GM19467 (cell line): ENCODE results near the gene KLHL29.

Source experiments
- ATAC-seq: cut with Tn5 transposase; IDR thresholded peaks from one replicate; pipeline ENCODE4 v1.9.1; 2021; ENCODE audit warnings: mild to moderate bottlenecking, moderate library complexity; ENCODE audit not compliant: unreplicated experiment

The KLHL29 gene

DNA sequence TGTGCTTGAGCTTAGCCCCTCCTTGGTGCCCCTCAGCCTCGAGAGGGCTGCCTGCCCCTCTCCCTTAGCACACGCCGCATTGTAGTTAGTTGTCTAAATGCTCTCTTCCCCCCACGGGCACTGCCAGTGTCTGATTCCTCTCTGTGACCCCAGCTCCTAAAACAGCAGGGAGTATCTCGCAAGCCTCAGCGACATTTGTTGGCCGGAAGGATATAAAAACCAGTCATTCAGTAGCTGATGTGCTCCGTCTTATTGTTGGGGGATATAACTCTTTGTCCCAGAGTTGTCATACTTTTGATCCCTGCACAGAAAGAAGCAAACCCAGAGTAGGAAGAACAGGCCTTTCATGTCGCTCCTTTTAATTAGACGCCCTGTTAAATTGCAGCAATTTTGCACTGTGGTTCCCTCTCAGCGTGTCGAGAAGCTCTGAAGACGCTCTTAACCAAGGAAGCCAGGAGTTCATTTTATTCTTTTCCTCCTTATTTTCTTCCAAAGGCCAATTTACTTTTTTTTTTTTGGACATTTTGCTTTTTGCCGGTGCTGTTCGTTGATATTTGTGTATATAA, 201.8 kb downstream of the KLHL29 start:
- ATAC-seq: no peak

DNA sequence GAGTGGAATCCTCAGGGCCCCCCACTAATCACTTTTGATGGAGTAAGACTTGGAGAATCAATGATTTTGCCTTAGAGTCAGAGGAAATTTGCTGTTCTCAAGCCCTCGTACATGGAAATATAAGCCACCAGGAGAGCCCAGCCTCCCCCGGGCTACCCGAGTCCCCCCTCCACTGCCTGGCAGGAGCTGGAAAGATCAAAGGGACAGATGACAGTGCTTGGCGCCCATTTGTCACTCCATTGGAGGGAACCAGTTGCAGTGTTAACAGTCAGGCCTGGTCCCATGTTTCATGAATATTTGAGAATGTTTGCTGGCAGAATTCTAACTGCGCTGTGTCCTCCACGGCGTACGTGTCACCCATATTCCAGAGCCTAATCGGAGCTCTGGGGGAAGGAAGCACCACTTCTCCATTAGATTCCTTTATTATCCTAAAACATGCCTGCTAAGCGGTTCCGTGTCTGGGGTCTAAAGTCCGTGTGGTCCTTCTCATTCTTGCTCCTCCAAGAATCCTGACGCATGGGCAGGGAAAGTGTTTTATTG, 202.4 kb downstream of the KLHL29 start:
- no peak for ATAC-seq

DNA sequence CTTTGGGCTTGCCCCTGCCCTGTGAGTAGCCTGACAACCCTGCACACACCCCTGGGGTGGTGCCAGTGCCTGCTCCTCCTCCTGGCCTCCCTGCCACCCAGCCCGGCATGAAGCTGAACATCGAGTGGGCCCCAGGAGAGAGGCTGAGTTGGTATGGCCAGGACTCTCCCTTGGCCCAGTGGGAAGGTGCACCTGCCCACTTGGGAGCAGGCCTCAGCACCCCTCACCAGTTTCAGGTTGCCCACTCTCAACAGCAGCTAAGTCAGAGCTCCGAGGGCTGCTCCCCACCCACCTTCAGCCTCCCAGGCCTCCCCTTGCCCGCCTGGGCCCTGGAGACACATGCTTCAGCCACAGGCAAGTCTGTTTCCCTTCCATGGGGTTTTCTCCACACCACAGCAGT, 203.1 kb downstream of the KLHL29 start:
- no peak for ATAC-seq

DNA sequence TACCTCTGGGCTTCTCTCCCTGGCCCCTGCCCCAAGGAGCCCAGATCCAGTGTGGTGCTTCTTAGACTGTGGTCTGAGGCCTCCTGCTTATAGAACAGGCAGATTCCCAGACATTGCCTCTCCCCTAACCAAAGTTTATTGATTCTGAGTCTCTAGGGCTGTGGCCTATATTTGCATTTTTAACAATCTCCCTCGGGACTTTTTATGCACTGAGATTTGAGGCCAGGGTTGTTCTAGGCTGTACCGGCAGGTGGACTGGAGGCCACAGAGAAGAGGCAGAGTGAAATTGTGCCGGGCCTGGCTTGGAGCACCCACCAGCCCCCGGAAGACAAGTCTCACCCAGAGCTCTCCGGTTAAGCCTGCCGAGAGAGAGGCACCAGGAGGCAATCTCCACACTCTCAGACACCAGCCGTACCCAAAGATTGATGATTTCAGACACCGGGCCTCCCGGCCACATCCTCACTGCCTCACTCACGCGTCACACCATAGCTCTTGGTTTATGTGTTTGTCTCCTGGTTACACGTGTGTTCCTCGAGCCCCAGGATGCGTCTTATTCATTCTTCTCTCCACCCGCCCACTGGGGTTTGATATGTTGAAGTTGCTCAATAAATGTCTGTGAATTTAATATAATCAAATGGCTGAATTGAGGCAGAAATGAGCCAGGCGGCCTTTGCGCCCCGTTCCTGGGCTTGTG, 203.7 kb downstream of the KLHL29 start:
- ATAC-seq: no peak

DNA sequence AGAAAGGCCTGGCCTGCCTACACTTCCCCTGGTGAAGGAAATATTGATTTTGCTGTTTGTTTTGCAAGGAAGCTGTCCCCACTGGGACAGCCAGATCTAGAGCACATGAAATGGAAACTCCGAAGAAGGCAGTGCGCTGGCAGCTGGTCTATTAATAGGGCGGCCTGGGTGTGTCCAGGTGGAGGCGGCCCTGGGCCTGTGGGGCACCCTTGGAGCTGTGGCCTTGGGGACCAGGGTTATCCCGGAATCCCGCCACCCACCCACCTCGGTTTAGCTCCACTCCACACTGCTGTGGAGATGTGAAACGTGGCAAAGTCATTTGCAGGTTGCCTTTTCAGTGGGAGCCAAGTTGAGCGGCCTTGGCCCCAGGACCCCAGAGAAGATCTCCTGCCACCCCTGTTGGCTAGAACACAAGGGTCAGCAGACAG, 204.3 kb downstream of the KLHL29 start:
- no peak for ATAC-seq

DNA sequence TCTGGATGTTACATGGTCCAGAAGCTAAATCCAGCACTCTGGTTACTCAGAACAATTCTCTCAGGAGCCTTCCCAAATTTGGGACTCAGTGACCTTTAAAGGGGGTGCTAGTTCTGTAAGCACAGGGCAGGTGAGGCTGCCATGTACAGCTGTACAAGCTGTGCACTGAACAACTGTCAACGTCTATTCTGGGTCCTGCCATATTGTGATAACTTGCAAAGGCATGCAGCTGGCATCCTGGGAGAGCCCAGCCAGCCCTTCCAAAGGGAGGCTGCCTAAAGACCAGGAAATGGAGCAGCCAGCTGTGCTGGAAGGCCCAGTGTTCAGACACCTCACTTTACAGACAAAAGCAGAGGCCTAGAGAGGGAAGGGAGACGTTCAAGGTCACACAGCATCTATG, 204.8 kb downstream of the KLHL29 start:
- no peak for ATAC-seq

DNA sequence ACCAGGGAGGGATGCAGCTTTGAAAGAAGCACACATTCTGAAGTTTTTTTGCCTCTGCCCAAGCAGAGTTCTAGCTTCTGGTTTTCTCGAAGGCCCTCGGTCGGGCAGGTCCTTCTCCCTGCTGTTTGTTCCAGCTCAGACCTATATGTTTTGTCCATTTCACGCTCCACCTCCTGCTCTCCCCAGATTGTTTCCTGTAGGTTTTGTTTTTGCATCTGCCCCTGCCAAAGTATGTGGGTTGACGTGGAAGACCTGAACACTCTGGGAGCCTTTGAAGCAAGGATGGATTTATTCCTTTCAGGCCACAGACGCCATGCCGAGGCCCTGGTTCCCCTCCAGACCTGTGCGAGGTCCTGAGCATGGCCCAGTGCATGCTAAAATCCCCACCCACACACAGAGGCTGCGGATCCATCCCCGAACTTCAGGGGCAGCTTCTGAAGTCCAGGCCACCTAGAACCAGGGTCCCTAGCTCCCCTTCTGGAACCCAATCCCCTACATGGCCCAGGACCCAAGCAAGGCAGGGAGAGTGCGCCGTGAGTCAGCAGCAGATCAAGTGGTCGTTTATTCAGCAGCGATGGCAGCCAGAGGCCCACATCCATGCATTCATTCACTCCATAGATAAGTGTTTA, 205.4 kb downstream of the KLHL29 start:
- no peak for ATAC-seq

DNA sequence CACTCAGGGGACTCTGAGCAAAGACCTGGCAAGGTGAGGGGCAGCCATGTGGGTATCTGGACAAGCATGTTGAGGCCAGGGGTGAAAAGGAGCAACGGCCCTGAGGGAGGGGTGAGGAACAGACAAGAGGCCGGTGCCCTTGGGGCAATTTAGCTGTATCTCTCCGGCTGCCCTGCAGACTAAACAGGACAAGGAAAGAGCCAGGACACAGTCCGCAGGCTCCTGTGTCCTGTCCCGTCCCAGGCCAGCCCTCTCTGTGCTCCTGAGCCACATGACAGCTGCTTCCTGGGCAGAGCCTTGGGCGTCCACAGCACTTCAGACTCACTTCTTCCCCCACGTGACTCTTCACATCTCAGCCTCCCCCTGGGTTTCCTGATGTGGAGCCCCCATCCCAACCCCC, 206.1 kb downstream of the KLHL29 start:
- ATAC-seq: no peak

DNA sequence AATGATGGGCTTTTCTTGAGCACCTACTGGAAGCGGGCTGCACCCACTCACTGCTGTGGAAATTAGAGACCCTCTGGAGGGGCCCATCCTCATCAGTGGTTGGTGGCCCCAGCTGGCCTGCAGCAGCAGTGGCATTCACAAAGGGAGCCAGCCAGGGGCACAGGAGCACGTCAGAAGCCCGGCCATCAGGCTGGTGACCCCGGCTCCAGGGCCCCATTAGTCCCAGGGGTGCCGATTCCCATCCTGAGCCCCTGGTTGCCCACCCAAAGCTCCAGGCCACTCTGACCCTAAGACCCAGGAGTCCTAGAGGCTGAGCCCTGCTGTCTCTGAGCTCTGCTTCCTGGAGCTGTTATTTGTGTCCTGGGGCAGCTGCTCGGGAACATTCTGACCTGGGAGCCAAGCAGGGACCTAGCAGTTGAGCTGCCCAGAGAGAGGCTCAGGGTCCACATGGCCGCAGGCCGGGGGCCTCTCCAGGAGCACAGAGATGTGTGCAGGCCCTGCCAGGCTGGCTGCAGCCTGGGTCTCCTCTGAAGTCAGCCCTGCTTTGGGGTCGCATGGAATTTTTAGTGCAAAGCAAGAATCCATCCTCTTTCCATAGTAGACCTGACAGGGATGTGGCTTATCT, 207.2 kb downstream of the KLHL29 start:
- no peak for ATAC-seq

DNA sequence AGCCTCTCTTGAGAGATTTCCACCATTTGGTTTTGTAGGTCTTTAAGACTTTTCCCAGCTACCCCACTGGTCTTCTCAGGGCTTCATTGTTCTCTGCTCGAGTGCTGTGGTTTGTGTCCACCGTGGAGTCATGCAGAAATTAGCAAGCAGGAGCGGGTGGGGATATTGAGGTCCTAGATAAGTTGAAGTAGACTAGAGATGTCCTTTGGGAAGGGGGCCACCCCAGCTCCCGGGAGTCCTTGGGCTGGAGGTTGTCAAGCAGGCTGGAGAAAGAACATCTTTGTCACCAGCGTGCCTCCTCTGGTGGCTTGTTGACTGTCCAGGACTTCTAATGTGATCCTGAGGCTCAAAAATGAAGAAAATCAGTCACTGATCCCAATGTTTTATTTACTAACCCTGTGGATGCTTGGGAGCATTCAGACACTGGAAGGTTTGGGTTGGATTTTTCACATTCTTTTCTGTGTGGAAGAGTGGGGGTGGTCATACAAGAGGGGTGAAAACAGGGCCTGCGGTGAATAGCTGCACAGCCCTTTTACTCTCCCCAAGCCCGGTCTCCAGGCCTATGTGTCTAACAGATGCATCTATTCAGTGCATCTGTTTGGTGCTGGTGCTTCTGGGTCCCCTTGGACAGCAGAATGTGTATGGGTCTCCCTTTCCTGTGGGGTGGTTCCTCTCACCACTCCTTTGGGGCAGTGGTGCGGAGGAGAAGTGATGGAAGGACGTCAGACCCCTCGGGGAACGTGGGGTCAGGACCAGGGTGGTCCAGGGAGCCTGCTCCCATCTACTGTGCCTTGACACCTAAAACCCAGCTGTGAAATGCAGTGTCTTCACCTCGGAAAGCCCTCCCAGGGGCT, 208.1 kb downstream of the KLHL29 start:
- ATAC-seq: no peak

DNA sequence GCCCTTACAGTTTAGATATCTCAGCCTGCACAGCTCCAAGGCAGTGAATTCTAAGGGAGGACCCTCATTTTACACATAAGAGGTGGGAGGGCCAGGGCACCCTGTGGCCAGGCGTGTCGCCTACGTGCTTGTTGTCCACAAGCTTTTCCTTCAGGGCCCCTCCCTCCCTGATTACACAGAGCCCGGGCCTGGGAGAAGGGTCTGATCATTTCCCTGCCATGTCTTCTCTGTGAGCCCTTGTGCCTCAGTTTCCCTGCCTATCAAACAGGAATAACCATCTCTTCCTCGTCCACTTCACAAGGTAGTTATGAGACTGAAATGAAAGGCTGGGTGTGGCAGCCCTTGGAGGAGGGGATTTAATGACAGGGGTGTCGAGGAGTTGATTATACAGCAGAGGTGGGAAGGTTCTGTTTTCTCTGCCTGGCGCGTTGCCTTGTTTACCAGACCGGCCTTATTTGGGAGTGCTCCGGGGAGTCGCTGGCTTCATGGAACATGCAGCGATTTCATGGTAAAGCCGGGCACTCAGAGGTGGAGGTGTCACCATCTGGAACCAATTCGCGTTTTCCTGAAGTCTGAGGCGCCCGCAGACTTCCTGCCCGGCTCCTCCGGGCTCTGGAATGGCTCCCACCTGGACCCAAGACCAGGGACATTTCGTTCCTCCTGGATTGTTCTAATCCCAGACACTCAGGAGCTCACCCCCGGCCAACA, 208.9 kb downstream of the KLHL29 start:
- no peak for ATAC-seq

DNA sequence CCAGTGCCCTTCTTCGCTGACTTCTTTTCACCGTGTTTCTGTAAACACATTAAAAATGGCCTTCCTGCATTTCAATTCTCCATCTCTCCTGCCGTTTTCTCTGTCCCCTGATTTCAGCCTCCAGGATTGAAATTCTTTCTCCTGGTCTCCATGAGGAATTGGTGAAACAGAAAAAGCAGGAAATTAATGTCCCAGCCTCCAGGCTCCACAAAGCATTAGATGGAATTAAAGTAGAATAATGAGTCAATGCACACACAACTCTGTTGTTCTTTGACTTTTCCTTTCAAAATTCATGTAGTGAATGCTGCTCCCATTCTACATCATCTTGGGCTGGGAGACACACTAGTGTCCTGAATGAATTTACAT, 209.5 kb downstream of the KLHL29 start:
- ATAC-seq: no peak

DNA sequence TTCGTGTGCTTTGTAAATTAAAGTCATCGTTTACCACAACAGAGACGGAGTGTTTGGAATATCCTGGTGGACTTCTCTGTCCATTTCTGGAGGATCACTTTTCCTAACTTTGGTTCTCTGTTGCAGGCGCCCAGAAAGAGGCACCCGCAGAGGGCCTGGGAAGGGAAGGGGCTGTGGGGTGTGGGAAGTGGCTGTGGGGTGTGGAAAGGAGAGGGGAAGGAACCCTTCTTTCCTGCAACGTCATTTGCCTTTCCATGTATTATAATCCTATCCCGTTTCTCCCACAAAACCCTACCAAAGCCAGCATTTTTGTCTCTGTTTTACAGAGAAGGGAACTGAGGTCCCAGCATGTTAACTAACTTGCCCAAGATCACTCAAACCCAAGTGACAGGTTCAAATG, 210.0 kb downstream of the KLHL29 start:
- no peak for ATAC-seq

DNA sequence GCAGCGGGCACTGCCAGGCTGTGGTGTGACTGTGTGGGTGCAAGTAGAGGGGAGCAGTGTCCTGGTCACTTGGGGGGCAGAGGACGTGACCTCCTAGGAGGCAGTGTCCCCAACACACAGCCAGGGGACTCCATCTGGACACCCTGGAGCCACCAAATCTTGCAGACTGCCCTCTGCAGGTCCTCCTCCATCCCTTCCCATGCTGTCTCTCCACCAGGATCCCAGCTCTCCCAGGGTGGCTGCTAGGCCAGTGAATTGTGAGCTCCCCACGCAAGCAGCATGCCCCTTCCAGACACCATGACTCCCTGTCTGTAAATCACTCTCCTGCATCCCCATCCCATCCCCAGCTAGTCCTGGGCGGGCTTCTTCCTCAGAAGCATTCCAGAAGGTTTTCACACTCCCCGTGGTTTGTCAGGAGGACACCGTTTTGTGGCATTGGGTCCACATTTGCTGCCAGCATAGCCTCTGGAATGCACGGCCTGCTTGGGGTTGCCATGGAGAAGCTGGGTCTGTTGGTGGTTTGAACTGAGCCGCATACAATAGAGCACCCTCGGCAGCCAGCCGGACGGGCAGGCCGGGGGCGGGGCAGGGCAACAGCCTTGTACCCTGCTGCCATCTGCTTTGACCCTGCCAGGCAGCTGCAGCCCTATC, 210.7 kb downstream of the KLHL29 start:
- ATAC-seq: no peak

DNA sequence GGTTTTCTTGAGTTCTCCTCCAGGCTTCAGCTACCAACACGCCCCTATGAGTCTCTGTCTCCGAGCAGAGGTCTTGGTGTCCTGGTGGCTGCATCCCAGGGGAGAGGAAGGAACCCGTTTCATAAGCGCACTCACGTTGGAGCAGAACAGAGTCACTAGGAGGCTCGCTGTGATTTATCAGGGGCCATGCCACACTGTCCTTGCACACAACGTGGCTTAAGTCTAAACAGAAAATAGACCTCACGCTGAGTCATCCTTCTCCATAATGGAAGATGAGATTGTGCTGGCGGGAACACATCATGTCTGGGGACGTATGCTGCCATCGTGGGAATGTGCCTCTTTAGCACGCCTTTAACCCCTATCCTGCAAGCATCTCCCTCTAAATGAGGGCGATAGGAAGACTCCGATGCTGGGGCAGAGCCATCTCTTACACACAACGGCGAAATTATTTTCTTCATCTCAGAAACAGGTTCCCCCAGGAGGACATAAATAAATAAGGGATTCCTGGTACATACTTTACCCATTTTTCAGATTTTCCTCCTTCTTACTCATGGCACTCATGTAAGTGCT, 211.4 kb downstream of the KLHL29 start:
- ATAC-seq: no peak

DNA sequence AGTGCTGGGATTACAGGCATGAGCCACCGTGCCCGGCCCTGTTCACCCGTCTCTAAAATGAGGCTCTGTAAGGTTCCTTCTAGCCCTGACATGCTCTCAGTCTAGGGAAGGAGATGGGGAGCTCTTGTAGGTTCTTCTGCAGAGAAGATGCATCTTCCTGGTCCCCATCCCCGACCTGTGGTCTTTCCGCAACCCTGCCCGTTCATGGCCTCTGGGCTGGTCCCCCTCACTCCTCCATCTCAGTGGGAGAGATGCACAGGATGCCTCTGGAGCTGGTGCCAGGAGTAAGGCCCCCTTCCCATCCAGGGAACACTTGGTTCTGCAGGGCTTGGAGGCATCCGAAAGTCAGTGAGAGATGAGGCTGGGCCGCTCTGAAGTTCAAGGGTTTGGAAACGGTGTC, 212.7 kb downstream of the KLHL29 start:
- ATAC-seq: no peak

DNA sequence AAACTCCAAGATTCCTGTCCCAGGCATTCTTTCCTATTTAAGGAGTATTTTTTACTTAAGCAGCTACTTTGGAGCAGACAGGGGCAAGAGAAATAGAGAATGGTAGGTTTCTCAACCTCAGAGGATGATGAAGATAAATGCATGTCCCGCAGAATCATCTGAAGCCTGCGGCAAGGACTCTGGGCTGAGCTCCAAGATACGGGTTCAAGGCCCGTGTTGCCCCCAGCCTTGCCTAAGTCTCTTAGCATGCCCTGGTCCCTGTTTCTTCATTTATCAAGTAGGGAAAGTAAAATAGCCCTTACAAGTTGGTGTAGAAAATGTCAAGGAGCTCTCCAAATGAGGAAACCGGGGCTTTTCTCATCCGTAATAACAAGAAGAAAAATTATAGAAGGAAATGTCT, 214.0 kb downstream of the KLHL29 start:
- ATAC-seq: no peak

DNA sequence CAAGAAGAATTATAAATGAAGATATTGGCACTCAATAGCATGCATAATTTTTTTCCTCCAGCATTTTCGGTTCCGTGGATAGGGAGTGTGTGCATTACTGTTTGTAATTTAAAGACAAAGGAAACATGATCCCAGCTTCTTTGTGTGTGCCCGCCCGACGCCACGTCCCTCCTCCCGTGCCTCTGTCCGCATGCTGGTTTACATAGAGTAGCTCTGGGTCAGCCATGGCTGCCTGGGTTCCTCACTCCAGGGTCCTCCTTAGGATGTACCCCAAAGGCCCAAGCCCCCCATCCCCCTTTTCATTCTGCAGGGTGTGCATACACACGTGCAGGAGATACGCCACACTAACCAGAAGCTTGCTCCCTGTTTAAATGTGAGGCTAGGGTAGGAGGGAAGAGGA, 214.7 kb downstream of the KLHL29 start:
- no peak for ATAC-seq

DNA sequence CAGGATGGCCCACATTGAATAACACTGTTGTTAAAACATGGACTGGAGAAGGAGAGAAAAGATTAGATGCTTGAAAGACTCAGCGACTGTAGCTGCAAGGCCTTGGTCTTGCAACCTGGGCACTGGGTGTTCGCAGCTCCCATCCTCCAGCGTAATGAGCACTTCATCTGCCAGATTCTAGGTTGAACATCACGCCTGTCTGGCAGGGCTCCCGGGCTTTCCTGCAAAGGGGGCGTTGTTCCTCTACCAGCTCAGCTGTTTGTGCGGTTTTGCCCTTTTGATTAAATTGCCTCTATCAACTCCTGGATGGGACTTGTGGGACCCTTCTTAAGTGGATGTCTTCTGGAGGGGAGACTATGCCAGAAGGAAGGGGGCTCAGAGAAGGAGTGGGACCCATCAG, 215.4 kb downstream of the KLHL29 start:
- ATAC-seq: no peak
